Epithelial cell of esophagus (primary cell): Measurements from ENCODE around the gene AUTS2.

Source experiments
- DNase-seq: peaks from one replicate; pipeline ENCODE4 v3.0.0; 2010; ENCODE audit warnings: low read depth
- H3K4me3 ChIP-seq: 2 replicates; pipeline ENCODE4 v1.5.1; 2011; ENCODE audit warnings: mild to moderate bottlenecking, low read length, control low read depth
- TF ChIP-seq, protein P1 (sequence below): IDR thresholded peaks from 2 replicates; pipeline ENCODE4 v1.5.1; 2011; ENCODE audit warnings: low read depth, mild to moderate bottlenecking, low read length, control low read depth, inconsistent platforms; ENCODE audit not compliant: insufficient read depth; ENCODE audit errors: missing control alignments

Gene AUTS2

GRCh38 chr7:70414368-70414767 lies 816.1 kb downstream of the AUTS2 start:
- no peak overlapping the region for H3K4me3 ChIP-seq
- DNase-seq, result no peak
- TF ChIP-seq, protein P1, sequence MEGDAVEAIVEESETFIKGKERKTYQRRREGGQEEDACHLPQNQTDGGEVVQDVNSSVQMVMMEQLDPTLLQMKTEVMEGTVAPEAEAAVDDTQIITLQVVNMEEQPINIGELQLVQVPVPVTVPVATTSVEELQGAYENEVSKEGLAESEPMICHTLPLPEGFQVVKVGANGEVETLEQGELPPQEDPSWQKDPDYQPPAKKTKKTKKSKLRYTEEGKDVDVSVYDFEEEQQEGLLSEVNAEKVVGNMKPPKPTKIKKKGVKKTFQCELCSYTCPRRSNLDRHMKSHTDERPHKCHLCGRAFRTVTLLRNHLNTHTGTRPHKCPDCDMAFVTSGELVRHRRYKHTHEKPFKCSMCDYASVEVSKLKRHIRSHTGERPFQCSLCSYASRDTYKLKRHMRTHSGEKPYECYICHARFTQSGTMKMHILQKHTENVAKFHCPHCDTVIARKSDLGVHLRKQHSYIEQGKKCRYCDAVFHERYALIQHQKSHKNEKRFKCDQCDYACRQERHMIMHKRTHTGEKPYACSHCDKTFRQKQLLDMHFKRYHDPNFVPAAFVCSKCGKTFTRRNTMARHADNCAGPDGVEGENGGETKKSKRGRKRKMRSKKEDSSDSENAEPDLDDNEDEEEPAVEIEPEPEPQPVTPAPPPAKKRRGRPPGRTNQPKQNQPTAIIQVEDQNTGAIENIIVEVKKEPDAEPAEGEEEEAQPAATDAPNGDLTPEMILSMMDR, result no peak

DNA sequence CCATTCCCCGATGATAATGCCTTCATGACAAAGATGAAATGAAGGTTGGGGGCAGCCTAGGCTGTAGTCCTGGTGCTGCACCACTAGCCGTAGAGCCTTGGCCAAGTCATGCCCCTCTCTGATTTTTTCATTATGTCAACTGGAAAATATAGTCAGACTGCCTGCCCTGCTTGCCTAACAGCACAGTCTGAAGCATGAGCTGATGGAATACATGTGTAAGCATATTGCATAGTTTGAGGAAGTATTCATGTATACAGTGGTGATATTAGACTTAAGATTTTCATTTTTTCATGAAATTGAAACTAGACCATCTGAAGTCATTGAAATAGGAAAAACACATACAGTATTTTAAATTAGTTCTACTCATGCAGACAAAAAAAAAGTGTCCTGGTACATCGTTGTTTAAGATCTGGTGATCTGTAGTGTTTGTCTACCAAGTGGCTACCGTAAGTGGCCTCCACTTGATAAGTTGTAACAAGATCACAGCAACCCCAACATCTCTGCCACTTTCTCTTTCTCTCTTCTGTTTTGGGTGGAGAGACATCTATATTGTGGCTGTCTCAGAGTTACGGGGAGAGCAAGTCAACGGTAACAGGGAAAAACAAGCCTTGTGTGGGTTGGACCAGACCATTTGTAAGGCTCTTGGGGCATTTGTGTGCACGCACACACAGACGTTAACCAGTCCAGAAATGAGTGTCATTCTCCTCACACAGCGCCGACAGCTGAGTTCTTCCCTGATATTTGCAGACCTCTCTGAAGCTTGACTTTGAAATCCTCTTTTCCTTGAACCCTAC lies 817.1 kb downstream of the AUTS2 start:
- no peak overlapping the region for H3K4me3 ChIP-seq
- no peak for DNase-seq
- TF ChIP-seq, protein P1, result no peak

DNA sequence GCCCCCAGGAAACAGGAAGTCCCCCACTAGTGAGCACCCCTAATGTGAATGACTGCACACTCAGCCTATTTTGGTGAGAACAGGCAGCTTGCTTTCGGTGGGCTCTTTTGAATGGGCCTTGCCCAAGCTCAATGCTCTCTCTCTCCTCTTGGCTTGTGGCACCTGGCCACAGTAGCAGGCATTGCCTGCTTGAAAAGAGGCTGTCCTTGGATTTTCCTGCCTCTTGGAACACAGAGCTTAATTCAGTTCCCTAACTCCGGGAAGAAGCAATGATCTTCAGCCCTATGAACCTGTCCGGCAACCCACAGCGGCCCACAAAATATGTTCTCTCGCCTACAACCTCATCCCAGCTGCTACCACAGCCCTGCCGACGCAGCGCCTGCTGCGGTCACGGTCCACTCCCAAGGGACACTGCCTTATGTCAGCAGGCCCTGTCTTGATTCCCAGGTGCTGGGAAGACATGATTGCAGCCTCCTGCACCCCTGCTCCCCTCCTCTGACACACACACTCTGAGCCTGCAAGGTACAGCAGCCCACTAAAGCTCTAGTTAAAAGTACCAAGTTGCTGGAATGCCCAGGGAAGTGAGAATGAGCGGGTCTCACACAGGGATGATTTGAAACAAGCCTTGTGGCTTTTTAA lies 818.2 kb downstream of the AUTS2 start:
- TF ChIP-seq, protein P1, result no peak
- H3K4me3 ChIP-seq, result no peak overlapping the region
- no peak for DNase-seq

GRCh38 chr7:70416986-70417655 lies 818.8 kb downstream of the AUTS2 start:
- no peak for DNase-seq
- no peak overlapping the region for H3K4me3 ChIP-seq
- TF ChIP-seq, protein P1, result peak; percentile 29

DNA sequence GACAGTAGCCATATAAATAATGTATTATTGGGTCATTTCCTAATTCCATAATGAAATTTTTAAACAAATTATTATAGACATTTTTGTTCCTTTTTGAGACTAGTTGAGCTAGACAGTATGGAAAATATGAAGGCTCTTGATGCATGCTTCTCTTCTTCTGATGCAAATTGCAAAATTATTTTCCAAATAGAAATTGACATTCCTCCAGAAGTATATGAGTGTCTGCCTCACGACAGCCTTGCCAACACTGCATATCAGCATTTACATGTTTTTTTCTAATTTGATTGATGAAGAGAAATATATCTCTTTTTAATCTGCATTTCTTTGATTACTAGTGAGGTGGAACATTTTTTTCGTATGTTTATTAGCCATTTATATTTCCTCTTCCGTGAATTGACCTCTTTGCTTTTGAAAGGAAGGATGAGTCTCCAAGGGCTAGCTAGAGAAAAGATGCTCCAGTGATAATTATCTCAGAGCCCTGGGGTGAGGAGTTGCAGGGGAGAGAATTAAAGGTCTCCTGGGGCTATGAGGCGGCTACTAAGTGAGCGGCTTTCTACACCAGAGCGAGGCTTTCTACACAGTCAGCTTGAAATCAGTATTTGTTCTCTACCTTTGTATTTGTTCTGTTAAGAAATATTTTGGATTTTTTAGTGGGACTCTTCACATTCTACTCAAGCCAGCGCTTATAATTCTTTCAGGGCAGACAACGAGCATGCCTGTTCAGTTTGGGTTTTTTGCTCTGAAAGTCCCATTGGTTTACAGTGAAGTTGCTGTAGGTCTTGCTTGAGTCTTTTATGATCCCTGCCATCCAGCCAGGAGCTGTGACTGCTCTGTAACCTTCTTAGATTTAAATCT lies 821.5 kb downstream of the AUTS2 start:
- H3K4me3 ChIP-seq, result no peak overlapping the region
- no peak for DNase-seq
- TF ChIP-seq, protein P1, result no peak

GRCh38 chr7:70420381-70420662 lies 822.0 kb downstream of the AUTS2 start:
- TF ChIP-seq, protein P1, result no peak
- no peak for DNase-seq
- no peak overlapping the region for H3K4me3 ChIP-seq
